ENCODE data around the gene TRIM66. TPM values are rescaled to one million over a fixed set of nuclear protein-coding genes. Genes with fewer than 3 reads are reported as not detected.

TRIM66 gene
- total and polyA plus RNA-seq, 4 donors, result 1.6 to 14.3 (median 2.5) TPM

- TF ChIP-seq JUND (IDR thresholded peaks at IDR 0.05) (peak in 1 of 2 donors; percentile 25), EGR1 (IDR thresholded peaks at IDR 0.05; ENCODE audit: low read depth in 2 of 2) (no peak)
- Histone ChIP-seq H3K27me3 (ENCODE audit: control insufficient read depth in 4 of 4, insufficient read depth in 4 of 4, low read length in 3 of 4) (no peaks in the 10 kb centered on the region), H3K9ac (ENCODE audit: low read depth in 1 of 2, low read length in 2 of 2) (no peak overlapping the region), H3K4me1 (ENCODE audit: control insufficient read depth in 4 of 4, insufficient read depth in 4 of 4, low read length in 3 of 4) (no peaks in the 10 kb centered on the region), H3K27ac (ENCODE audit: low read depth in 1 of 2, low read length in 2 of 2) (no peak overlapping the region), H3K36me3 (ENCODE audit: control insufficient read depth in 4 of 4, insufficient read depth in 3 of 4, low read depth in 1 of 4, low read length in 3 of 4) (peaks cover 4 to 30% (median 23%) of the 10 kb centered on the region in 4 donors), H3K9me3 (ENCODE audit: control insufficient read depth in 4 of 4, low read length in 3 of 4) (peaks cover 0 to 6% (median under 1%) of the 10 kb centered on the region in 4 donors), H3K4me3 (ENCODE audit: low read depth in 1 of 3, low read length in 3 of 3) (no peak overlapping the region)
- no peak for DNase-seq (ENCODE audit: low spot score)
- 93% methylated on average over 6 of the region's 6 CpGs for WGBS
Observed at GRCh38 chr11:8631395-8632118, 50.9 kb downstream of the TRIM66 start.

DNA sequence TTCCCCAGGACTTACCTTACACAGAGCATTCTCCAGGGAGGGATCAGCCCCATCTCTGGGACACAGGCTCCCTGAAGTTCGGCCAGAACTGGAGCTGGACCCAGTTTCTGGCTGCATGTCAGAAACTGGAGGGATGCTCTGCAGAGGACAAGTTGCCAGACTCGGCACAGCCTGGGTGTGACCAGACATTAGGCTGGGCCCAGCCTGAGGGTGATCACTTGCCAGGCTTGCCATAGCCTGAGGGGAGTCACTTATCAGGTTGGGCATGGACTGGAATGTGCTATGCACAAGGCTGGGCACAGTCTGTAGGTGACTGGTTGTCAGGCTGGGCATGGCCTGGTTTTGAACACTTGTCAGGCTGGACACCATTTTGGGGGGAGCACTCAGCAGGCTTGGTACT, 57.8 kb downstream of the TRIM66 start:
- no peak for TF ChIP-seq YY1 (IDR thresholded peaks at IDR 0.05)
- TF ChIP-seq GABPA (IDR thresholded peaks at IDR 0.05 in 1 of 2, conservative IDR thresholded peaks at IDR 0.05 in 1 of 2), result no peak
- TF ChIP-seq JUND (IDR thresholded peaks at IDR 0.05), result no peak
- TF ChIP-seq REST (IDR thresholded peaks at IDR 0.05), result no peak
- no peak for TF ChIP-seq HNF4G (IDR thresholded peaks at IDR 0.05)
- no peak for TF ChIP-seq SP1 (IDR thresholded peaks at IDR 0.05)
- no peak for TF ChIP-seq EGR1 (IDR thresholded peaks at IDR 0.05; ENCODE audit: low read depth in 2 of 2)
- TF ChIP-seq FOXA2 (IDR thresholded peaks at IDR 0.05), result no peak
- no peak for TF ChIP-seq RXRA (IDR thresholded peaks at IDR 0.05)
- H3K36me3 ChIP-seq (ENCODE audit: control insufficient read depth in 4 of 4, insufficient read depth in 3 of 4, low read depth in 1 of 4, low read length in 3 of 4), result peaks cover 12 to 53% (median 39%) of the 10 kb centered on the region in 4 donors
- no peaks in the 10 kb centered on the region for H3K27me3 ChIP-seq (ENCODE audit: control insufficient read depth in 4 of 4, insufficient read depth in 4 of 4, low read length in 3 of 4)
- no peak overlapping the region for H3K4me3 ChIP-seq (ENCODE audit: low read depth in 1 of 3, low read length in 3 of 3)
- H3K27ac ChIP-seq (ENCODE audit: low read depth in 1 of 2, low read length in 2 of 2), result no peak overlapping the region
- H3K9me3 ChIP-seq (ENCODE audit: control insufficient read depth in 4 of 4, low read length in 3 of 4), result no peaks in the 10 kb centered on the region
- WGBS, result 88% methylated on average over 2 of the region's 2 CpGs
- no peaks in the 10 kb centered on the region for H3K4me1 ChIP-seq (ENCODE audit: control insufficient read depth in 4 of 4, insufficient read depth in 4 of 4, low read length in 3 of 4)
- DNase-seq (ENCODE audit: low spot score), result no peak
- H3K9ac ChIP-seq (ENCODE audit: low read depth in 1 of 2, low read length in 2 of 2), result no peak overlapping the region

DNA sequence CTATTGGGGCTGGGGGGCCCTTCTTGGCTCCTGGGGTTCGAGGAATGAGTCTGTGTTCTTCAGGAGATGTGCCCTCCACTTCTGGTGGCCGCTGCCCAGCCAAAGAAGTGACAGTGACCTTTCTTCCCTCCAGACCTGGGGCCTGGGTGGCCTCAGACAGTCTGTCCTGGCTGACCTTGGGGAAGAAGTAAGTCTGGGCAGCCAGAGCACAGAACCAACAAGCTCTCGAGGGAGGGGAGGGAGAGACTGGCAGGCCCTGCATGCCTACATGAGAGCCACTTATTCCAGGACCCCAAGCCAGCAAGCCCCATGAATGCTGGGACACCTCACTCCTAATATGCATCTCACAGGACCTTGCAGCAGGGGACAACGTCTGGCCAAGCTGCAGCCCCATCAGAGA, 61.3 kb downstream of the TRIM66 start:
- Histone ChIP-seq H3K27ac (ENCODE audit: low read depth in 1 of 2, low read length in 2 of 2) (no peak overlapping the region), H3K9me3 (ENCODE audit: control insufficient read depth in 4 of 4, low read length in 3 of 4) (no peaks in the 10 kb centered on the region), H3K4me3 (ENCODE audit: low read depth in 1 of 3, low read length in 3 of 3) (no peak overlapping the region), H3K9ac (ENCODE audit: low read depth in 1 of 2, low read length in 2 of 2) (no peak overlapping the region), H3K36me3 (ENCODE audit: control insufficient read depth in 4 of 4, insufficient read depth in 3 of 4, low read depth in 1 of 4, low read length in 3 of 4) (peaks cover 16 to 86% (median 49%) of the 10 kb centered on the region in 4 donors), H3K4me1 (ENCODE audit: control insufficient read depth in 4 of 4, insufficient read depth in 4 of 4, low read length in 3 of 4) (no peaks in the 10 kb centered on the region), H3K27me3 (ENCODE audit: control insufficient read depth in 4 of 4, insufficient read depth in 4 of 4, low read length in 3 of 4) (no peaks in the 10 kb centered on the region)
- 92% methylated on average over 4 of the region's 4 CpGs for WGBS
- DNase-seq (ENCODE audit: low spot score), result no peak
- no peak for TF ChIP-seq TAF1 (conservative IDR thresholded peaks at IDR 0.05)
- no peak for TF ChIP-seq RXRA (IDR thresholded peaks at IDR 0.05)
- TF ChIP-seq HNF4G (IDR thresholded peaks at IDR 0.05), result no peak
- no peak for TF ChIP-seq YY1 (IDR thresholded peaks at IDR 0.05)
- TF ChIP-seq, protein P1, sequence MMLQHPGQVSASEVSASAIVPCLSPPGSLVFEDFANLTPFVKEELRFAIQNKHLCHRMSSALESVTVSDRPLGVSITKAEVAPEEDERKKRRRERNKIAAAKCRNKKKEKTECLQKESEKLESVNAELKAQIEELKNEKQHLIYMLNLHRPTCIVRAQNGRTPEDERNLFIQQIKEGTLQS (IDR thresholded peaks at IDR 0.05), result no peak
- TF ChIP-seq, protein P2, sequence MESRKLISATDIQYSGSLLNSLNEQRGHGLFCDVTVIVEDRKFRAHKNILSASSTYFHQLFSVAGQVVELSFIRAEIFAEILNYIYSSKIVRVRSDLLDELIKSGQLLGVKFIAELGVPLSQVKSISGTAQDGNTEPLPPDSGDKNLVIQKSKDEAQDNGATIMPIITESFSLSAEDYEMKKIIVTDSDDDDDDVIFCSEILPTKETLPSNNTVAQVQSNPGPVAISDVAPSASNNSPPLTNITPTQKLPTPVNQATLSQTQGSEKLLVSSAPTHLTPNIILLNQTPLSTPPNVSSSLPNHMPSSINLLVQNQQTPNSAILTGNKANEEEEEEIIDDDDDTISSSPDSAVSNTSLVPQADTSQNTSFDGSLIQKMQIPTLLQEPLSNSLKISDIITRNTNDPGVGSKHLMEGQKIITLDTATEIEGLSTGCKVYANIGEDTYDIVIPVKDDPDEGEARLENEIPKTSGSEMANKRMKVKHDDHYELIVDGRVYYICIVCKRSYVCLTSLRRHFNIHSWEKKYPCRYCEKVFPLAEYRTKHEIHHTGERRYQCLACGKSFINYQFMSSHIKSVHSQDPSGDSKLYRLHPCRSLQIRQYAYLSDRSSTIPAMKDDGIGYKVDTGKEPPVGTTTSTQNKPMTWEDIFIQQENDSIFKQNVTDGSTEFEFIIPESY (IDR thresholded peaks at IDR 0.05), result no peak
- TF ChIP-seq FOXA1 (IDR thresholded peaks at IDR 0.05), result no peak
- no peak for TF ChIP-seq SP1 (IDR thresholded peaks at IDR 0.05)
- no peak for TF ChIP-seq FOXA2 (IDR thresholded peaks at IDR 0.05)
- TF ChIP-seq REST (IDR thresholded peaks at IDR 0.05), result no peak
- TF ChIP-seq NR2F2 (IDR thresholded peaks at IDR 0.05), result no peak
- no peak for TF ChIP-seq HNF4A (conservative IDR thresholded peaks at IDR 0.05)
- TF ChIP-seq CTCF (IDR thresholded peaks at IDR 0.05; ENCODE audit: low read depth, low read length, missing input control), result no peak

Measured in liver (tissue), 9 donors.